Fibroblast of lung (primary cell): Measurements from ENCODE around the gene TMEM184B.

Experiments used
- CTCF ChIP-seq, 2 donors: IDR thresholded peaks in 1 of 2; conservative IDR thresholded peaks in 1 of 2; 1 replicate in 1 of 2; 2 replicates in 1 of 2; pipeline ENCODE4 v1.5.1; 2011 to 2012; ENCODE audit warnings: low read length in 2 of 2, control low read depth in 1 of 2, inconsistent platforms in 1 of 2, low read depth in 1 of 2, mild to moderate bottlenecking in 1 of 2
- EZH2 ChIP-seq: IDR thresholded peaks from 2 replicates; pipeline ENCODE4 v1.5.1; 2012; ENCODE audit warnings: low read length, control low read depth, mild to moderate bottlenecking; ENCODE audit errors: missing control alignments

DNA sequence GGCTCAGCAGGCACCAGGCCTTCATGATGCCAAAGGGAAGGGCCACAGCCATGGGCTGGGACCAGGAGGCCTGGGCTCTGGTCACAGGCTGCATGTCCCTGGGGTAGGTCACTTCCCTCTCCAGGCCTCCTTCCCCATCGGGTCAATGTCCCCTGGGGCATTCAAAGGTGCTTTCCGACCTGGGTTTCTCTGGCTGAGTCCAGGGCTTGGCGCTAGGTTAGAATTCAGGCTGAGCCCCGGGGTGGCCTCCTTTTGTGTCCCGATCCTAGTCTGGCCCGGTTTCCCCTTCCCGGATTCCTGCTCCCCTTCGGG lies 58.9 kb downstream of the TMEM184B start:
- TF ChIP-seq CTCF (conservative IDR thresholded peaks at IDR 0.05 in 1 of 2, IDR thresholded peaks at IDR 0.05 in 1 of 2; ENCODE audit: low read depth in 1 of 2, low read length in 2 of 2) (no peak), EZH2 (no peak)
